AG04449 (cell line): Measurements from ENCODE around the gene PDYN.

Source experiments
- CTCF ChIA-PET: fragments of 350-600 bp; formaldehyde crosslinking; extraction: SDS; loops from one replicate; lab custom pipeline; 2021; ENCODE audit warnings: antibody characterized with exemption; lab: Yijun Ruan, JAX
- POLR2A ChIA-PET: fragments of 400-600, 350-600 bp; formaldehyde crosslinking; extraction: SDS; loops from one replicate; lab custom pipeline; 2020; ENCODE audit warnings: antibody characterized with exemption, inconsistent platforms; lab: Yijun Ruan, JAX
- DNase-seq: peaks from one replicate; pipeline ENCODE4 v3.0.0-alpha.2; 2010; ENCODE audit warnings: low read depth, low spot score
- H3K4me3 ChIP-seq: 2 replicates; pipeline ENCODE4 v1.5.1; 2011; ENCODE audit warnings: low read depth, mild to moderate bottlenecking, control low read depth, low read length
- TF ChIP-seq, protein P1 (sequence below): IDR thresholded peaks from one replicate; pipeline ENCODE4 v1.5.1; 2011; ENCODE audit warnings: mild to moderate bottlenecking, moderate library complexity, low read length, control low read depth, inconsistent platforms; ENCODE audit not compliant: insufficient read depth; ENCODE audit errors: missing control alignments

The PDYN gene

DNA sequence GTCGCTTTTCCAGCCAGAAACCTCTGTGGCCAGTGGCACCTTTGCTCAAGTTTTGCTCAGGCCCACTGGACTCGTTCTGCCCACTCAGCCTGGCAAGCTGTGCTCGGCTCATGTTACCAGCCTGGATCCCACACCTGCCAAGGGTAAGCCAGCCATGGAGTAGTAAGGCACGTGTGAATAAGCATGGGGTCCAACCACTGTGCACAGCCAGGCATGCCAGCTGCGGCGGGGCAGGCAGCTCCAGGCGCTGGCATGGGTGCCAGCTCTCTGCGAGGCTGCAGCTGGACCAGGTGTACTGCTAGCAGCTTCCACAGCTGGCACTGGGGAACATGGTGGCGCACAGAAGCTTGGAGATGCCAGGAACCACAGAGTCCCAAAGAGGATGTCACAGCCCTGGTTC lies 32.1 kb upstream of the PDYN start:
- H3K4me3 ChIP-seq: no peak overlapping the region
- TF ChIP-seq, protein P1, sequence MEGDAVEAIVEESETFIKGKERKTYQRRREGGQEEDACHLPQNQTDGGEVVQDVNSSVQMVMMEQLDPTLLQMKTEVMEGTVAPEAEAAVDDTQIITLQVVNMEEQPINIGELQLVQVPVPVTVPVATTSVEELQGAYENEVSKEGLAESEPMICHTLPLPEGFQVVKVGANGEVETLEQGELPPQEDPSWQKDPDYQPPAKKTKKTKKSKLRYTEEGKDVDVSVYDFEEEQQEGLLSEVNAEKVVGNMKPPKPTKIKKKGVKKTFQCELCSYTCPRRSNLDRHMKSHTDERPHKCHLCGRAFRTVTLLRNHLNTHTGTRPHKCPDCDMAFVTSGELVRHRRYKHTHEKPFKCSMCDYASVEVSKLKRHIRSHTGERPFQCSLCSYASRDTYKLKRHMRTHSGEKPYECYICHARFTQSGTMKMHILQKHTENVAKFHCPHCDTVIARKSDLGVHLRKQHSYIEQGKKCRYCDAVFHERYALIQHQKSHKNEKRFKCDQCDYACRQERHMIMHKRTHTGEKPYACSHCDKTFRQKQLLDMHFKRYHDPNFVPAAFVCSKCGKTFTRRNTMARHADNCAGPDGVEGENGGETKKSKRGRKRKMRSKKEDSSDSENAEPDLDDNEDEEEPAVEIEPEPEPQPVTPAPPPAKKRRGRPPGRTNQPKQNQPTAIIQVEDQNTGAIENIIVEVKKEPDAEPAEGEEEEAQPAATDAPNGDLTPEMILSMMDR: no peak
- POLR2A ChIA-PET: no interaction called here
- CTCF ChIA-PET: interaction anchor here (2.3 kb wide), 1 partner anchor 19 kb away, joined by 13 read pairs; no protein-coding TSS in a partner anchor
- no peak for DNase-seq

DNA sequence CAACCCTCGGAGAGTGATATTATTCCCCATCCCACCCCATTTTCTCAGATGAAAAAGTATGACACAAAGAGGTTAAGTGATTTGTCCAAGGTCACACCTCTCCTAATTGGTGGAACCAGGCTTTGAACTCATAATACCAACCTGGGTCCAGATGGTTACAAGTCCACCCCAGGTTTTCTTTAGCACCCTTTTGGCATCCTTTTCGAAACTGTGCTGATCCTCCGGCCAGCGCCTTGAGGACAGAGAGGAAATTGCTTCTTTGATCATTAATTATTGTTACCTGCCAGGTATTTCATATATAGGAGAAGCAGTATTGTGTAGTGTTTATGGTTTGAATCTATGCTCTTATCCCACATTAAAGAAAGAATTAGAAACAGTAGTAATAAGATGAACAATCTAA lies 29.3 kb upstream of the PDYN start:
- POLR2A ChIA-PET: no interaction called here
- no peak for DNase-seq
- CTCF ChIA-PET: interaction anchor here (1.0 to 2.1 kb wide), 2 partner anchors 16 to 151 kb away, joined by 3 to 7 read pairs; no protein-coding TSS in a partner anchor
- TF ChIP-seq, protein P1: no peak
- no peak overlapping the region for H3K4me3 ChIP-seq

DNA sequence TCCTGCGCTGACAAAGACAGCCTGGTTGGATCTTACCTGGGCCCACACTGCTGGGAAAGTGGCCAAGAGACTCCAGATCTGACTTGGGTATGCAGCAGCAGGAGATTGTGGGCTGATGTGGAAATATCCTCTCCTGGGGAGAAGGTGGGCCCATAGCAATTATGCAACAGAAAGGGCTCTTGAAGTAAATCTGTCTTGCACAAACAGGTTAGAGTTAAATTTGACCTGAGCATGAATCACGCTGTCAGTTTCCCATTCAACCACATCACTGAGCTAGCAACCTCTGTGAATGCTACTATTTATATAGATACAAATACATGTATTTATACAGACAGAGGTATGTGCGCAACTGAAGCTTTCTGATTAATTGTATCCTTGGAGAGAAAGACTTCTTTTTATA lies 28.3 kb upstream of the PDYN start:
- TF ChIP-seq, protein P1: no peak
- no peak overlapping the region for H3K4me3 ChIP-seq
- no peak for DNase-seq
- ChIA-PET POLR2A (no interaction called here), CTCF (interaction anchor here (1.0 to 2.1 kb wide), 2 partner anchors 15 to 152 kb away, joined by 3 to 7 read pairs; no protein-coding TSS in a partner anchor)

DNA sequence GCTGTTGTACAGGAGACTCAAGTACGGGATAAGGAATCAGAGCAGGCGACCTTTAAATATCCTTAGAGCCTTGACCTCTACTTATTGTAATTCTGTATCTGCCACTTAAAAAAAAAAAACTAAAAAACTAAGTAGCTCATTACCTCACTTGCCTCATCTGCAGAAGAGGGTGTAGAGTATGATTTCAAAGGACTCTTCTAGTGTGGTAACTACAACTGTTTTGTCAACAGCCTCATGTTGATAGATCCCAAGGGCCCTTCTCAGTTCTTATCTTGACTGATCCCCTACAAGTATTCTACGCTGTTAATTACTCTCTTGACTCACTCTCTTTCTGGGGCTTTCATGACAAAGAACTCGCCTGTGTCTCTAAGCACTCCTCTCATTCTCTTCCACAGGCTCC lies 16.7 kb upstream of the PDYN start:
- TF ChIP-seq, protein P1: no peak
- H3K4me3 ChIP-seq: no peak overlapping the region
- POLR2A ChIA-PET: no interaction called here
- DNase-seq: no peak
- CTCF ChIA-PET: interaction anchor here (1.0 to 5.8 kb wide), 2 partner anchors 9 to 164 kb away, joined by 3 to 129 read pairs; no protein-coding TSS in a partner anchor

DNA sequence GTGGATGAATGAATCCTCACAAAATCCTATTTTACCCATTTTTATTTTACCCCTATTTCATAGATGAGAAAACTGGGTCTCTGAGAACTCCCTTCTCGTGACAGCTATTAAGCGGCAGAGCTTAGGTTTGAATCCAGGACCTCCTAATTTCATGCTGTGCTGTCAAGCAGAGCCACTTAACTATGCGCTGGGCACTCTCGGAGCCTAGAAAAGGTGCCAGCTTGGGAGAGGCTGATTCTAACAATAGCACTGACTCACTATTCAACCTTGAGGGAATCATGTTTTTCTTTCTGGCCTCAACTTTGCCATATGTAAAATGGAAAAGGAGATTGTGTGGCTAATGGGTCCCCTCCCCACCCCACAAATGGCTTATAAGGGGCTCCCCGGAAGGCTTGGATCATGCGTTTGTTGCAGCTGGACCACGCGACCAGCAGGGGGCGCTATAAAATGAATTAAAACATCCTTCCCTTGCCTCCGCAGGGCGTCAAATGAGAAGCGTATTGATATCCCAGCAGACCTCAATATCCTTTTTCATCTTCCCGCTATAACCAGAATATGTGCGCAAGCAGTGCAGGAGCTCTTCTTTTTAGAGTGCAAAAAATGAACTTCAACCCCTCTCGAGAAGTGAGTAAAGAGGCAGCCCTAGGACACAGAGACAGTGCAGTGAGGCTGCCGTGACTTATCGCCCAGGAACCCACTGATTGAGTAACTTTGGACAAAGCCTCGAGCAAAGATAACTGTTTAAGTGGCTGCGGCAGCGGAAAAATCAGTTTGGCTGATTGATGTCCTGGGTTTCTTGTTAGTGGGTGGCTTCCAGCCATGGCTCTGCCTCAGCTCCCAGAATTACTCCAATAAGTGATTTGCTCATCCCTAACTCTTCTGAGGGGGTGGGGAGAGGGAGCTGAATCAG lies 12.8 kb upstream of the PDYN start:
- no peak for DNase-seq
- CTCF ChIA-PET: interaction anchor here (0.6 to 5.8 kb wide), 36 partner anchors 9 to 449 kb away, joined by 3 to 129 read pairs (median 4); no protein-coding TSS in a partner anchor
- TF ChIP-seq, protein P1: peak; percentile 62
- POLR2A ChIA-PET: no interaction called here
- no peak overlapping the region for H3K4me3 ChIP-seq

DNA sequence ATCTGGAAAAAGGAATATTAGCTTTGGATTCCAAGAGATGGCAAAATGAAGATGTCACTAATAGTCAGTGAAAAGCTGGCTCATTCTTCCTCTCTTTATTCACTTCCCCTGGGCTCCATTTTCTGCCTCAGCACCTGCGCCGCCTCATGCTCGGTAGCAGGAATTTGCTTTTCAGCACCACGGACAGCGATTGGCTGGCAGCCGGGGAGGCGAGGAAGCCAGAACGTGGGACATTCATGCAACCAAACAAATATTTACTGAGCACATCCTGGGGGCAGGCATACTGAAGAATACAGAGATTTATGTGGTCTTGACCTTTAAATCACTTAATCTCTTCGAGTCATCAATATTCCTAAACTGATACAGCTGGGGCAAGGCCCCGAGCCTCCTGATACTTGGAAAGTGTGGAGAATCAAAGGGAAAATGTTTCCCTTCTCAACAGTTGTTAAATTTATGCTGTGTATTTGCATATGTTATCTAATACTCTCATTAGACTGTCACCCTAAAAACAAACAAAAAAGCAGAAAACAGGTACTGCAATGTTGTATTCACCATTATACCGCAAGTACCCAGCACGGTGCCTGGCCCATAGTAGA lies 12.1 kb upstream of the PDYN start:
- TF ChIP-seq, protein P1: no peak

More for the DNA sequence above, 12.1 kb upstream of the PDYN start:
- DNase-seq: no peak
- H3K4me3 ChIP-seq: no peak overlapping the region
- ChIA-PET CTCF (interaction anchor here (0.7 to 5.8 kb wide), 26 partner anchors 8 to 450 kb away, joined by 3 to 129 read pairs (median 5); no protein-coding TSS in a partner anchor), POLR2A (no interaction called here)
